HUES48 (cell line): ENCODE measurements around the gene GLI3.
A peak's percentile ranks its signal among the peaks of the same experiment; 100 is the strongest.

Experiments
- H3K27ac ChIP-seq: one replicate; pipeline ENCODE4 v1.7.0; 2013; ENCODE audit warnings: low read depth, low read length, inconsistent platforms
- H3K27me3 ChIP-seq: 2 replicates; pipeline ENCODE4 v1.6.1; 2013; ENCODE audit warnings: mild to moderate bottlenecking, low read length; ENCODE audit not compliant: control insufficient read depth, insufficient read depth
- H3K36me3 ChIP-seq: 2 replicates; pipeline ENCODE4 v1.6.1; 2013; ENCODE audit warnings: low read length; ENCODE audit not compliant: control insufficient read depth, insufficient read depth
- H3K4me1 ChIP-seq: 2 replicates; pipeline ENCODE4 v1.6.1; 2013; ENCODE audit warnings: mild to moderate bottlenecking, low read length; ENCODE audit not compliant: control insufficient read depth, insufficient read depth
- H3K4me3 ChIP-seq: 2 replicates; pipeline ENCODE4 v1.5.1; 2013; ENCODE audit warnings: mild to moderate bottlenecking, low read depth, low read length
- H3K9ac ChIP-seq: 2 replicates; pipeline ENCODE4 v1.6.1; 2013; ENCODE audit warnings: mild to moderate bottlenecking, low read depth, low read length, moderate library complexity
- H3K9me3 ChIP-seq: 2 replicates; pipeline ENCODE4 v1.6.1; 2013; ENCODE audit warnings: low read length; ENCODE audit not compliant: control insufficient read depth, insufficient read depth

Gene GLI3

GRCh38 chr7:42029405-42029804 is 207.6 kb downstream of the GLI3 start:
- H3K36me3 ChIP-seq = peaks cover 7% of the 10 kb centered on the region
- H3K27me3 ChIP-seq = no peaks in the 10 kb centered on the region
- no peaks in the 10 kb centered on the region for H3K9me3 ChIP-seq
- H3K4me1 ChIP-seq = peaks cover 31% of the 10 kb centered on the region
- H3K27ac ChIP-seq = no peak overlapping the region
- H3K9ac ChIP-seq = no peak overlapping the region
- H3K4me3 ChIP-seq = no peak overlapping the region

DNA sequence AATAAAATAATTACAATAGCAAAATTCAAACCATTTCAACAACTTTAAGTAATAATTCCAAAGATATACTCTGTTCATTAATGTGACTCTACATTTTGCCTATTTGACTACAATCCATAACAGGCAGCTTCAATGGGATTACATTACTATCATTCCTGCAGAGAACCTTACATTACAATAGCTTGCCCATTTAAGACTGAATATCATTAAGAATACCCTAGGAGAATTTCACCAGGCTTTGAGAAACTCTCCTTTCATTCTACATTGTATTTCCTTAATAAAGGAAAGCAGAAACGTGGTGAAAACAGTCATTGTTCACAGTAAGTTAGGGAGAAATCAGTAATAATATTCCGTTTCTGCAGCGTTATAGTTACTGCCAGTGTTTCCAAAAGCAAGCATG is 209.5 kb downstream of the GLI3 start:
- peaks cover 22% of the 10 kb centered on the region for H3K36me3 ChIP-seq
- peak overlapping the region; percentile 76 for H3K27ac ChIP-seq
- peak overlapping the region; percentile 43 for H3K4me3 ChIP-seq
- no peaks in the 10 kb centered on the region for H3K9me3 ChIP-seq
- H3K4me1 ChIP-seq = peaks cover 41% of the 10 kb centered on the region
- no peak overlapping the region; the same call in 1 of the 2 replicates for H3K9ac ChIP-seq
- H3K27me3 ChIP-seq = no peaks in the 10 kb centered on the region

- no peaks in the 10 kb centered on the region for H3K9me3 ChIP-seq
- H3K4me3 ChIP-seq = no peak overlapping the region
- H3K4me1 ChIP-seq = peaks cover 41% of the 10 kb centered on the region
- H3K27me3 ChIP-seq = no peaks in the 10 kb centered on the region
- peaks cover 24% of the 10 kb centered on the region for H3K36me3 ChIP-seq
- H3K27ac ChIP-seq = peak overlapping the region; percentile 76
- no peak overlapping the region for H3K9ac ChIP-seq
Measured at GRCh38 chr7:42026622-42027197, 210.3 kb downstream of the GLI3 start.

GRCh38 chr7:42025635-42026375 is 211.2 kb downstream of the GLI3 start:
- no peak overlapping the region for H3K9ac ChIP-seq
- no peaks in the 10 kb centered on the region for H3K27me3 ChIP-seq
- no peak overlapping the region for H3K27ac ChIP-seq
- peaks cover 24% of the 10 kb centered on the region for H3K36me3 ChIP-seq
- H3K4me1 ChIP-seq = peaks cover 41% of the 10 kb centered on the region
- H3K4me3 ChIP-seq = no peak overlapping the region
- no peaks in the 10 kb centered on the region for H3K9me3 ChIP-seq

- Histone ChIP-seq H3K9ac (no peak overlapping the region), H3K27me3 (no peaks in the 10 kb centered on the region), H3K36me3 (peaks cover 24% of the 10 kb centered on the region)
Measured at GRCh38 chr7:42024537-42024936, 212.5 kb downstream of the GLI3 start.

DNA sequence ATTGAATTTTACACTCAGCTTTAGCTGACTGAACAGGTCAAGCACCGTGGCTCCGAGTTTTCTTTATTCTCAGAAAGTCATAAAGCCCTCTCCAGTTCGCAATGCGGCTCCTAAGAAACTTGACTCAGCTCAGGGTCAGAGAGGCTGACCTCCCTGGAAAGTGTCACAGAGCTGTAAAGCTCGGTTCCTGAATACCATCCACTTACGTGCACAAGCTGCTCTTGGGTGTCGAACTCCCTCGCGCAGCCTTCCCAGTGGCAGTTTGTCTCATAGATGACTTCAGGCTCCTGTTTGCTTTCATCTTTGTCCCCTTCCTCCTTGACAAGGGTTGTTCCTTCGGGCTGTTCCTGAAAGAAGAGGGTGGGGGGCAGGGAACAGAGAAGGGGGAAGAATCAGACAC is 213.7 kb downstream of the GLI3 start:
- Histone ChIP-seq H3K9me3 (no peaks in the 10 kb centered on the region), H3K27ac (no peak overlapping the region), H3K4me1 (peaks cover 30% of the 10 kb centered on the region), H3K27me3 (no peaks in the 10 kb centered on the region), H3K9ac (no peak overlapping the region), H3K4me3 (no peak overlapping the region), H3K36me3 (peaks cover 24% of the 10 kb centered on the region)

More at GRCh38 chr7:42024537-42024936, 212.5 kb downstream of the GLI3 start:
- Histone ChIP-seq H3K4me1 (peaks cover 39% of the 10 kb centered on the region), H3K9me3 (no peaks in the 10 kb centered on the region), H3K4me3 (no peak overlapping the region), H3K27ac (no peak overlapping the region)

- H3K36me3 ChIP-seq = peaks cover 24% of the 10 kb centered on the region
- H3K4me3 ChIP-seq = no peak overlapping the region
- H3K27ac ChIP-seq = no peak overlapping the region
- H3K9me3 ChIP-seq = no peaks in the 10 kb centered on the region
- no peaks in the 10 kb centered on the region for H3K27me3 ChIP-seq
- no peak overlapping the region for H3K9ac ChIP-seq
- peaks cover 26% of the 10 kb centered on the region for H3K4me1 ChIP-seq
Measured at GRCh38 chr7:42022791-42023190, 214.2 kb downstream of the GLI3 start.

DNA sequence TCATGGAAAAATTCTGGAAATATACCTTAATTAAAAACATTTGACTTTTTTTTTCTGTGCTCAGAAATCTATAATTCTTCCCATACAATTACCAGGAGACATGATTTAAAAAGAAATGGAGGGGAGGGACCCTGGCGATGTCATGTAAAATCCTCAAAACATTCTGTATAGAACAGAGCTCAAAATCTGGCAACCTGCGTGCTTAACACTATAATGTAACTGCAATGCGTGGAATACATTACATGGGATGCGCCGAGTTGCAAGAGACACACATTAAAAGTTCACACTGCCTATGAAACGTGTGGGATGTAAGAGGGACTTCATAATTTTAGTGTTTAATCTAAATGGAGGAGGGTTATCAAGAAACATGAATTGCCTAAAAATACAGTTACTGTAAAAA is 215.0 kb downstream of the GLI3 start:
- no peaks in the 10 kb centered on the region for H3K27me3 ChIP-seq
- no peaks in the 10 kb centered on the region for H3K9me3 ChIP-seq
- no peak overlapping the region for H3K27ac ChIP-seq
- peaks cover 24% of the 10 kb centered on the region for H3K36me3 ChIP-seq
- H3K9ac ChIP-seq = no peak overlapping the region
- no peak overlapping the region for H3K4me3 ChIP-seq
- H3K4me1 ChIP-seq = peaks cover 19% of the 10 kb centered on the region

GRCh38 chr7:42021631-42022030 is 215.4 kb downstream of the GLI3 start:
- Histone ChIP-seq H3K36me3 (peaks cover 24% of the 10 kb centered on the region), H3K9ac (no peak overlapping the region), H3K4me1 (peaks cover 15% of the 10 kb centered on the region), H3K4me3 (no peak overlapping the region), H3K9me3 (no peaks in the 10 kb centered on the region), H3K27me3 (no peaks in the 10 kb centered on the region), H3K27ac (no peak overlapping the region)

DNA sequence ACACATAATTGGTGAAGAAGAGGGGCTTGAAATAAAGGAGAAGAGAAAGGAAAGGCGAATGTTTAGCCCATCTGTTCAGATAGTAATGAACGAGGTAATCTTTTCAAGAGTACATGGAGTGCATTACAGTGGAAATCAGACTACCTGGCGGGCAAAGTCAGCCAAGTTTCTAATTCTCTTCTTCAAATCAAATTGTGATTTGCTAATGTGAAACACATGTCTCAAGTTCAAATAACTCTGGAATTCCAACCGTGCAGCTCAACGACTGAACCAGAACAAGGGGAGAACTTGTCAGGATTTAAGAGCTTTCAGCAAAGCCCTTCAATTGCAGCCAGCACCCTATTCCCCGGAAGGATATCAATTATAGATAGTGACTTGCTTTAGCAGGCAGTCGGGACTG is 216.9 kb downstream of the GLI3 start:
- no peaks in the 10 kb centered on the region for H3K27me3 ChIP-seq
- peaks cover 10% of the 10 kb centered on the region for H3K4me1 ChIP-seq
- no peak overlapping the region for H3K4me3 ChIP-seq
- no peak overlapping the region for H3K9ac ChIP-seq
- H3K9me3 ChIP-seq = no peaks in the 10 kb centered on the region
- no peak overlapping the region for H3K27ac ChIP-seq
- peaks cover 19% of the 10 kb centered on the region for H3K36me3 ChIP-seq

GRCh38 chr7:42017349-42017986 is 219.5 kb downstream of the GLI3 start:
- no peak overlapping the region for H3K27ac ChIP-seq
- no peaks in the 10 kb centered on the region for H3K9me3 ChIP-seq
- no peak overlapping the region for H3K9ac ChIP-seq
- no peaks in the 10 kb centered on the region for H3K27me3 ChIP-seq
- no peaks in the 10 kb centered on the region; the same call in 1 of the 2 replicates for H3K4me1 ChIP-seq
- no peak overlapping the region for H3K4me3 ChIP-seq
- peaks cover 2% of the 10 kb centered on the region; the same call in 1 of the 2 replicates for H3K36me3 ChIP-seq
